CD14-positive monocyte (primary cell): ENCODE measurements around the gene MYH10. TPM values are rescaled to one million over a fixed set of nuclear protein-coding genes. Genes with fewer than 3 reads are reported as not detected.

Experiments used
- DNase-seq, 3 donors: peaks; one replicate each; pipeline ENCODE4 v3.0.0-alpha.2; 2011 to 2022
- H2AFZ ChIP-seq: 2 replicates; pipeline ENCODE4 v1.6.0; 2012; ENCODE audit warnings: mild to moderate bottlenecking, low read depth, low read length, inconsistent platforms; ENCODE audit not compliant: insufficient read depth, poor library complexity, severe bottlenecking
- H3K27ac ChIP-seq, 2 donors: 1 replicate in 1 of 2; 2 replicates in 1 of 2; pipeline ENCODE4 v1.5.1; 2012 to 2013; ENCODE audit warnings: low read length in 2 of 2, control low read depth in 1 of 2, inconsistent platforms in 1 of 2, low read depth in 1 of 2, mild to moderate bottlenecking in 1 of 2
- H3K27me3 ChIP-seq, 2 donors: one replicate each; pipeline versions ENCODE4 v1.6.0 to v1.6.1; 2011 to 2013; ENCODE audit warnings: low read length in 2 of 2; ENCODE audit not compliant: control insufficient read depth in 2 of 2, insufficient read depth in 2 of 2
- H3K36me3 ChIP-seq, 2 donors: replicated peaks in 1 of 2; 1 replicate in 1 of 2; 2 replicates in 1 of 2; pipeline versions ENCODE4 v1.5.1 to v1.6.1; 2012 to 2013; ENCODE audit warnings: low read length in 2 of 2, control low read depth in 1 of 2, inconsistent platforms in 1 of 2, mild to moderate bottlenecking in 1 of 2; ENCODE audit not compliant: insufficient read depth in 2 of 2, control insufficient read depth in 1 of 2
- H3K4me1 ChIP-seq, 2 donors: 1 replicate in 1 of 2; 2 replicates in 1 of 2; pipeline versions ENCODE4 v1.5.1 to v1.6.1; 2012 to 2013; ENCODE audit warnings: low read length in 2 of 2, control low read depth in 1 of 2, inconsistent platforms in 1 of 2, mild to moderate bottlenecking in 1 of 2, moderate library complexity in 1 of 2; ENCODE audit not compliant: insufficient read depth in 2 of 2, control insufficient read depth in 1 of 2
- H3K4me2 ChIP-seq: replicated peaks from 2 replicates; pipeline ENCODE3; 2012; ENCODE audit warnings: low read length, moderate library complexity, mild to moderate bottlenecking; ENCODE audit not compliant: poor library complexity, severe bottlenecking; ENCODE audit errors: extremely low read depth
- H3K4me3 ChIP-seq, 3 experiments: fragments of 200-600 bp in 1 of 3; sonication (generic) in 1 of 3; replicated peaks in 1 of 3; 1 replicate in 2 of 3; 2 replicates in 1 of 3; pipeline ENCODE4 v1.5.1; 2011 to 2013; ENCODE audit warnings: low read length in 3 of 3, mild to moderate bottlenecking in 3 of 3, control low read depth in 2 of 3, low read depth in 2 of 3, inconsistent platforms in 1 of 3, moderate library complexity in 1 of 3
- H3K79me2 ChIP-seq: 2 replicates; pipeline ENCODE4 v1.6.0; 2012; ENCODE audit warnings: mild to moderate bottlenecking, control low read depth, inconsistent platforms, low read length, moderate library complexity; ENCODE audit not compliant: insufficient read depth
- H3K9ac ChIP-seq: 2 replicates; pipeline ENCODE4 v1.6.0; 2017; ENCODE audit warnings: low read length, mild to moderate bottlenecking; ENCODE audit not compliant: insufficient read depth, poor library complexity, severe bottlenecking
- H3K9me3 ChIP-seq, 2 donors: replicated peaks in 1 of 2; 1 replicate in 1 of 2; 2 replicates in 1 of 2; pipeline versions ENCODE4 v1.5.1 to v1.6.1; 2012 to 2013; ENCODE audit warnings: low read length in 2 of 2, control low read depth in 1 of 2; ENCODE audit not compliant: control insufficient read depth in 1 of 2, insufficient read depth in 1 of 2
- H4K20me1 ChIP-seq: 2 replicates; pipeline ENCODE4 v1.6.0; 2012; ENCODE audit warnings: mild to moderate bottlenecking, low read length, control low read depth, moderate library complexity; ENCODE audit not compliant: insufficient read depth
- H3K27ac Mint-ChIP-seq, 7 donors: one replicate each; pipeline ENCODE4 v1.8.0; 2020; ENCODE audit warnings: mild to moderate bottlenecking in 7 of 7, mixed read lengths in 7 of 7, moderate library complexity in 6 of 7, inconsistent platforms in 2 of 7
- H3K27me3 Mint-ChIP-seq, 3 donors: one replicate each; pipeline ENCODE4 v1.8.0; 2021 to 2022; ENCODE audit warnings: low read depth in 3 of 3, mild to moderate bottlenecking in 3 of 3, mixed read lengths in 3 of 3, moderate library complexity in 3 of 3, inconsistent platforms in 1 of 3
- H3K36me3 Mint-ChIP-seq, 2 donors: one replicate each; pipeline ENCODE4 v1.8.0; 2020; ENCODE audit warnings: mixed read lengths in 2 of 2, inconsistent platforms in 1 of 2, mild to moderate bottlenecking in 1 of 2
- H3K4me1 Mint-ChIP-seq: one replicate; pipeline ENCODE4 v1.8.0; 2020; ENCODE audit warnings: mild to moderate bottlenecking, mixed read lengths
- H3K4me3 Mint-ChIP-seq, 2 donors: one replicate each; pipeline ENCODE4 v1.8.0; 2020; ENCODE audit warnings: mild to moderate bottlenecking in 2 of 2, mixed read lengths in 2 of 2, moderate library complexity in 1 of 2
- H3K9me3 Mint-ChIP-seq, 7 donors: one replicate each; pipeline ENCODE4 v1.8.0; 2020 to 2022; ENCODE audit warnings: mixed read lengths in 7 of 7, mild to moderate bottlenecking in 6 of 7, moderate library complexity in 6 of 7, inconsistent platforms in 2 of 7
- CTCF ChIP-seq: fragments of 200-600 bp; IDR thresholded peaks from one replicate; pipeline ENCODE4 v1.8.0; 2022; ENCODE audit warnings: antibody characterized with exemption, mild to moderate bottlenecking
- WGBS: methylation state at CpG from one replicate; pipeline ENCODE4 v1.1.5; 2013; ENCODE audit warnings: missing lambda C conversion rate; ENCODE audit not compliant: insufficient coverage; 5-methylcytosine and 5-hydroxymethylcytosine counted together
- intact Hi-C, 2 donors: fragments of 100-400 bp; cut with micrococcal nuclease; formaldehyde crosslinking; loops; one replicate each; pipeline versions ENCODE4 v1.15.0 to v1.15.1; 2023
- polyA plus RNA-seq, 3 donors: library from polyadenylated mRNA; depleted of rRNA in 1 of 3; unstranded in 2 of 3; stranded (reverse) in 1 of 3; fragments of 300-500 nt in 2 of 3; fragments of >200 nt in 1 of 3; fragmentation: Illumina TruSeq in 2 of 3; gene quantifications; 1 replicate in 2 of 3; 2 replicates in 1 of 3; pipeline ENCODE4 v1.2.3, GENCODE V29; 2012 to 2021

The MYH10 gene
- polyA plus RNA-seq, 3 donors, result 0.42 to 0.65 TPM; not detected in 1

GRCh38 chr17:8447799-8448198 is 182.7 kb downstream of the MYH10 start:
- H3K4me3 ChIP-seq, result no peak overlapping the region
- no peaks in the 10 kb centered on the region for H3K27me3 ChIP-seq
- Mint-ChIP-seq H3K27me3 (no peaks in the 10 kb centered on the region), H3K36me3 (peaks cover 80 to 94% of the 10 kb centered on the region in 2 donors), H3K4me1 (no peaks in the 10 kb centered on the region), H3K9me3 (no peaks in the 10 kb centered on the region), H3K4me3 (no peak overlapping the region), H3K27ac (no peak overlapping the region)
- no peak overlapping the region for H3K27ac ChIP-seq
- H2AFZ ChIP-seq, result no peak overlapping the region
- intact Hi-C loops, result no loop called here
- WGBS, result no CpG with 5 or more reads among the region's 4 CpGs
- TF ChIP-seq CTCF, result no peak
- H3K9ac ChIP-seq, result no peak overlapping the region
- no peaks in the 10 kb centered on the region for H3K9me3 ChIP-seq
- peaks cover 20% of the 10 kb centered on the region for H3K79me2 ChIP-seq
- no peak for DNase-seq
- peaks cover 81 to 99% of the 10 kb centered on the region in 2 donors for H3K36me3 ChIP-seq
- H3K4me1 ChIP-seq, result no peaks in the 10 kb centered on the region
- H4K20me1 ChIP-seq, result peaks cover 71% of the 10 kb centered on the region
- no peak overlapping the region for H3K4me2 ChIP-seq

DNA sequence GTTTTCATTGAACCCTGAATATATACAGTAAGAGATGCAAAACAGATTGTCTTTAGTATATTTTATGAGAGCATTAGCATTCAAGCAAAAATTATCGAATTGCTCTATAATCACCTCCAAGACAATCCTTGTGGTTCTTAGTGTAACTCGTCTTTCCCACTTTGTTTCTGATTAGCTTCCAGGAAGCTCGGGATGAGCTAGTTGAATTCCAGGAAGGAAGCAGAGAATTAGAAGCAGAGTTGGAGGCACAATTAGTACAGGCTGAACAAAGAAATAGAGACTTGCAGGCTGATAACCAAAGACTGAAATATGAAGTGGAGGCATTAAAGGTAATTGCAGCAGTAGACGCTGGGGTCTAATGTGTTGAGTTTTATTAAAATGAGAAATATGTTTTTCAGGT is 185.0 kb downstream of the MYH10 start:
- H3K4me1 ChIP-seq, result peaks cover 0 to 9% of the 10 kb centered on the region in 2 donors
- peaks cover 91% of the 10 kb centered on the region for H4K20me1 ChIP-seq
- no peak overlapping the region for H3K4me3 ChIP-seq
- H3K9me3 Mint-ChIP-seq, result no peaks in the 10 kb centered on the region
- WGBS, result 100% methylated on average over 3 of the region's 4 CpGs
- H3K36me3 ChIP-seq, result peaks cover 60 to 79% of the 10 kb centered on the region in 2 donors
- H3K27me3 ChIP-seq, result no peaks in the 10 kb centered on the region
- no peaks in the 10 kb centered on the region for H3K9me3 ChIP-seq
- no peak overlapping the region for H3K27ac ChIP-seq
- peaks cover 15% of the 10 kb centered on the region for H3K4me1 Mint-ChIP-seq
- H3K79me2 ChIP-seq, result peaks cover 43% of the 10 kb centered on the region
- DNase-seq, result no peak
- H3K27me3 Mint-ChIP-seq, result no peaks in the 10 kb centered on the region
- H2AFZ ChIP-seq, result no peak overlapping the region
- no peak overlapping the region for H3K4me2 ChIP-seq
- no peak overlapping the region for H3K4me3 Mint-ChIP-seq
- no peak overlapping the region for H3K9ac ChIP-seq
- H3K36me3 Mint-ChIP-seq, result peaks cover 63 to 74% of the 10 kb centered on the region in 2 donors
- TF ChIP-seq CTCF, result no peak
- intact Hi-C loops, result no loop called here
- H3K27ac Mint-ChIP-seq, result no peak overlapping the region
